Fibroblast of lung (primary cell): Measurements from ENCODE around the gene LRRTM3.

Experiments used
- CTCF ChIP-seq, 2 donors: IDR thresholded peaks in 1 of 2; conservative IDR thresholded peaks in 1 of 2; 1 replicate in 1 of 2; 2 replicates in 1 of 2; pipeline ENCODE4 v1.5.1; 2011 to 2012; ENCODE audit warnings: low read length in 2 of 2, control low read depth in 1 of 2, inconsistent platforms in 1 of 2, low read depth in 1 of 2, mild to moderate bottlenecking in 1 of 2
- EZH2 ChIP-seq: IDR thresholded peaks from 2 replicates; pipeline ENCODE4 v1.5.1; 2012; ENCODE audit warnings: low read length, control low read depth, mild to moderate bottlenecking; ENCODE audit errors: missing control alignments

GRCh38 chr10:66881814-66882213 is 44.0 kb upstream of the LRRTM3 start:
- TF ChIP-seq EZH2 (no peak), CTCF (conservative IDR thresholded peaks at IDR 0.05 in 1 of 2, IDR thresholded peaks at IDR 0.05 in 1 of 2; ENCODE audit: low read depth in 1 of 2, low read length in 2 of 2) (no peak)
